HFF-Myc (cell line): Measurements from ENCODE around the gene NRAP.

Experiments used
- DNase-seq: peaks from one replicate; pipeline ENCODE4 v3.0.0-alpha.2; 2011; ENCODE audit warnings: low read depth; ENCODE audit errors: extremely low read depth
- H3K4me3 ChIP-seq: replicated peaks from 2 replicates; pipeline ENCODE4 v1.5.1; 2011; ENCODE audit warnings: low read depth, mild to moderate bottlenecking, control low read depth, low read length
- TF ChIP-seq, protein P1 (sequence below): IDR thresholded peaks from 2 replicates; pipeline ENCODE4 v1.5.1; 2012; ENCODE audit warnings: mild to moderate bottlenecking, low read depth, low read length, control low read depth; ENCODE audit errors: missing control alignments

NRAP gene

DNA sequence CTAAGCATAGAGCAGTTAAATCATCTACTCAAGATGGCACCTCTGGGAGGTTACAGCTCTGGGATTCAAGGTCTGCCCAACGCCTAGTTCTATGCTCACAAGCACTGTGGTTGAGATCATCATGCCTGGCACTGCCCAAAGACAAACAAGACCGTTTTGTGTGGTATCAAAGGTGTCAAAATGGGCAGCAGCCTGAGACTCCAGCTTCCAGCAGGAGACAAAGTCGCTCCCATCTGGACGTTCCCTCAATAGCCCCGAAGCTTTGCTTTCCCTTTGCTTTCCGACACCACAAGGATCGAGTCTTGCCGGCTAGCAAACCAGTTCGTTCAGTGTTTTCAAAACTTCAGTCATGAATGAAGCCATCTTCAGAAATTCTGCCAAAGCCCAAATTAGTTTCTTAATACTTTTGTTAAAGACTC is 105.9 kb downstream of the NRAP start:
- H3K4me3 ChIP-seq: no peak overlapping the region
- DNase-seq: no peak
- TF ChIP-seq, protein P1, sequence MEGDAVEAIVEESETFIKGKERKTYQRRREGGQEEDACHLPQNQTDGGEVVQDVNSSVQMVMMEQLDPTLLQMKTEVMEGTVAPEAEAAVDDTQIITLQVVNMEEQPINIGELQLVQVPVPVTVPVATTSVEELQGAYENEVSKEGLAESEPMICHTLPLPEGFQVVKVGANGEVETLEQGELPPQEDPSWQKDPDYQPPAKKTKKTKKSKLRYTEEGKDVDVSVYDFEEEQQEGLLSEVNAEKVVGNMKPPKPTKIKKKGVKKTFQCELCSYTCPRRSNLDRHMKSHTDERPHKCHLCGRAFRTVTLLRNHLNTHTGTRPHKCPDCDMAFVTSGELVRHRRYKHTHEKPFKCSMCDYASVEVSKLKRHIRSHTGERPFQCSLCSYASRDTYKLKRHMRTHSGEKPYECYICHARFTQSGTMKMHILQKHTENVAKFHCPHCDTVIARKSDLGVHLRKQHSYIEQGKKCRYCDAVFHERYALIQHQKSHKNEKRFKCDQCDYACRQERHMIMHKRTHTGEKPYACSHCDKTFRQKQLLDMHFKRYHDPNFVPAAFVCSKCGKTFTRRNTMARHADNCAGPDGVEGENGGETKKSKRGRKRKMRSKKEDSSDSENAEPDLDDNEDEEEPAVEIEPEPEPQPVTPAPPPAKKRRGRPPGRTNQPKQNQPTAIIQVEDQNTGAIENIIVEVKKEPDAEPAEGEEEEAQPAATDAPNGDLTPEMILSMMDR: no peak

DNA sequence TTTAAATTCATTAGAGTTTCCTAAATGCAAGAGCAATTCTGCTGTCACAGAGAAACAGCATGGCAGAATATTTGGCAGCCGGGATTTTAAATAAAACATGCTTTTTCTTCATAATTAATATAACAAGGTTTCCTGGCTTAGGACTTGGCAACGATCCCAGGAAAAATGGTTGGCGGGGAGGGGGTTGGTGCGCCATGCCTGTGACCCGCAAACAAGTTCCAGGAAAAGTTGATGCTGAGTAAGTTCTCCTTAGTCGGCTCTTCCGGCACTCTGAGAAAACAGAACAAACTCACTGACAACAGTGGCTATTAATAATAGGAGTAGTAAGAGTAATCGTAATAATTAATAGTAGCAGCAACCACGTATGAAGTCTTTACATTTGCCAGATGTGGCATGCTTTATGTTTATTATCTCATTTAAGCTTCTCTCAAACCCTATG is 106.4 kb downstream of the NRAP start:
- H3K4me3 ChIP-seq: no peak overlapping the region
- DNase-seq: no peak
- TF ChIP-seq, protein P1: no peak

DNA sequence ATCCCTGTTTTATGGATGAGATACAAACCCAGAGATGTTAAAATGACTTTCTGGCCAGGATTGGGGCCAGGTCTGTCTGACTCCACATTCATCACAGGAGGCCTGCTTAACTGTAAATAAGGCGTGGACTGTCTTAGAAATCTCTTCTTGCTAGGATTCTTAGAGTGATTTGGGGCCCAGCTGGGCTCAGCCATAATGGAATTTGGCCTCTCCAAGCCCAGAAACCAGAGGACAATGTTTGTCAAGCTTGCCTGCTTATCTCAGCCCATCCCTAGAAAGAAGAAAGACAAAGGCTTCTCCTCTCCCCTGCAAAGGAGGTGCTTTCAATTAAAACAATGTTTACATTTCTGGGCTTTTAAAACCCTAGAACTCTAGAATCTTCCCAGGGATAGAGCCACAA is 108.1 kb downstream of the NRAP start:
- DNase-seq: no peak
- no peak overlapping the region for H3K4me3 ChIP-seq
- TF ChIP-seq, protein P1: no peak

DNA sequence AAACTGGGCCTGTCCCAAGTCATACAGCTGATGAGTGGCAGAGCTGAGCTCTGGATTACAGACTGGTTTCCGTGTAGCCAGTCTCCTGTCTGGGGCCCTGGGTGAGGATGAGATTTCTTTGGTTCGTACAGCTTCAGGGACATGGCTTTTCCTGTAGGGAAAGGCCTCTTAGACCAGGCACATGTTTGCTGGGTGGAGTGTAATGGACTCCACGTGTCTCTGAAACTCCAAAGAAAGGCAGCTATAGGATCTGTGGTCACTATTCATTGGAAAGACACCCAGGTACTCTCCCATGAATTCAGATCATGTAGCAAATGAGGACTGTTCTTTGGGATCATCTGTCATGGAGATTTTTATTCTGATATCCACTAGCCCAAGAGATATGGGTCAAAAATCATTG is 108.6 kb downstream of the NRAP start:
- H3K4me3 ChIP-seq: no peak overlapping the region
- no peak for DNase-seq
- TF ChIP-seq, protein P1: no peak

DNA sequence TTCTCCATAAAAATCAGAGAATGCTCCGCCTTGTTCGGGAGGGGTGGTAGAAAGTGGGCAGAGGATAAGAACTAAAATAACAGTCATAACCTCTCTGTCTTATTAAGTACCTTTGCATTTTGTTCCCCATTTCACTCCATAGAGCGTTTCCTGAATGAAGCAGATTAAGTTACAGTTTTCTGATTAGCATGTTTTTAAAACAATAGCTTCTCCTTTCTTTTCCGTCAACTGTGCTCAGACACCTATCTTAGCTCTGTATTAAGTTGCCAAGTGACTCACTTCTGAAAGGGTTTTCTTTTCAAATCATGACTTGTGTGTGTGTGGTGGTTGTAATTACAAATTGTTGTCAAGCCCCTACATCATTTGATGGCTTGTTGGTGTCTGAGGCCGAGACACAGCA is 109.6 kb downstream of the NRAP start:
- no peak for DNase-seq
- TF ChIP-seq, protein P1: no peak
- no peak overlapping the region for H3K4me3 ChIP-seq

DNA sequence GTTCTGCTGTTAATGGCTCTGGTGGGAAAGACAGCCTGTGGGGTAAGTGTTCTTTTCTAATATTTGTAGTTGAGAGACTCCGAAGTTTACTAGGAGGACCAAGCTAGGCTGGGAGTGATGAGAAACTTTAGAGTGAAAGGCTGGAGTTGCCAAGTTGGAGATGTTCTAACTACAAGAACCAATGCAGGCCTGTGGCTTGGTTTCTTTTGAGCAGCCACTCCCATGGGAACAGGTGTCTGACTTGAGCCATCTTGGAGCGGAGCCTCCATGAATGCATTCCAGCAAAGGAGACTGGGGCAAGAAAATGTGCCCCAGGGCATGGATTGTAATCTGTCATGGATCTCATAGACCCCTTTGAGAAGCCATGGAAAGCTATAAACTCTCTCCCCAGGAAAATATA is 110.7 kb downstream of the NRAP start:
- TF ChIP-seq, protein P1: no peak
- H3K4me3 ChIP-seq: no peak overlapping the region
- no peak for DNase-seq

DNA sequence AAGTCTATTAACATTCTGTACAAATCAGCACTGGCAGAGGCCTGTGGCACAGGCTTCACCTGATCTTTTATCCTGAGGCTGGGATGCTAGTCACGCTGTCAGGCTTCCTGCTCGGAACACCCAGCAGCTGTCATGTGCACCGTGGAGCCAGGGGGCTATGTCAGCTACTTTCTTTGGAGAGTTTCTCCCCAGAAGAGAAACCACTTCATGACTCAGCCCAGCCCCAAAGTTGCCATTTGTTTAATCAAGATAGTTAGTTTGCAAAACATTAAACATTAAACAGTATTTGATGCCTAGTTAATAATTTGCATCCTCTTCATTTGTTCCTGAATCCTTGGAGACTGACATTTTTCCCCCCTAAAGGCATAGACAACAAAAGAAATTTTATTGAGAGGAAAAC is 111.1 kb downstream of the NRAP start, which contains the start of gene HABP2:
HABP2 (plus strand) TSS at position 353 of the 400 bp plus-strand sequence. CDS start 69 bp downstream, outside the sequence.
- no peak for DNase-seq
- TF ChIP-seq, protein P1: no peak
- H3K4me3 ChIP-seq: no peak within 1 kb of the TSS
